NAMALWA (cell line): ENCODE results near the gene AMZ1.
"Not testable (repeated sequence)": the region's sequence is repeated elsewhere in the genome, so short reads cannot be mapped to it uniquely, and the experiment has no call there.

Experiments
- DNase-seq: peaks from one replicate; pipeline ENCODE4 v3.0.0-alpha.2; 2015; ENCODE audit warnings: low spot score

The AMZ1 gene

DNA sequence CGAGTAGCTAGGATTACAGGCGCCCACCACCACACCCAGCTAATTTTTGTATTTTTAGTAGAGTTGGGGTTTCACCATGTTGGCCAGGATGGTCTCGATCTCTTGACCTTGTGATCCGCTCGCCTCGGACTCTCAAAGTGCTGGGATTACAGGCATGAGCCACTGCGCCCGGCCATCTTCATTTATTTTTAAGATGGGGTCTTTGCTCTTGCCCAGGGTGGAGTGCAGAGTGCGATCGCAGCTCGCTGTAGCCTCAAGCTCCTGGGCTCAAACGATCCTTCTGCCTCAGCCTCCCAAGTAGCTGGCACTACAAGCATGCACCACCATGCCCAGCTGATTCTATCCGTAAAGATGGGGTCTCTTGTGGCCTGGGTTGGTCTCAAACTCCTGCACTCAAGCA, 39.2 kb downstream of the AMZ1 start:
- not testable (repeated sequence) for DNase-seq

- DNase-seq: no peak
Observed at GRCh38 chr7:2728316-2729030, 40.5 kb downstream of the AMZ1 start.

GRCh38 chr7:2729031-2729892, 41.3 kb downstream of the AMZ1 start:
- no peak for DNase-seq

- no peak for DNase-seq
Observed at GRCh38 chr7:2729893-2730716, 42.1 kb downstream of the AMZ1 start.

- DNase-seq: no peak
Observed at GRCh38 chr7:2730846-2731770, 43.1 kb downstream of the AMZ1 start.

DNA sequence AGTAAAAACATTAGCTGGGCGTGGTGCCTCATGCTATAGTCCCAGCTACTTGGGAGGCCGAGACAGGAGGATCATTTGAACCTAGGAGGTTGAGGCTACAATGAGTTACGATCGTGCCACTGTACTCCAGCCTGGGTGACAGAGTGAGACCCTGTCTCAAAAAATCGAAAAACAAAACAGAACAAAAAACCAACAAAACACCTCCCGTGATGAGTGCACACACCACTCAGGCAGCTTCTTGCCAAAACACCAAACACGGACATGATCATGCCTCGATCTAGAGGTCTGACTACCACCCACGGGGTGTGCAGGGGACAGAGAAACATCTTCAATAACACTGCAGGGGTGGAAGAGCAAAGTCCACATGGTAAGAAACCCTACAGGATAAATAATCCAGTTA, 44.4 kb downstream of the AMZ1 start:
- no peak for DNase-seq

DNA sequence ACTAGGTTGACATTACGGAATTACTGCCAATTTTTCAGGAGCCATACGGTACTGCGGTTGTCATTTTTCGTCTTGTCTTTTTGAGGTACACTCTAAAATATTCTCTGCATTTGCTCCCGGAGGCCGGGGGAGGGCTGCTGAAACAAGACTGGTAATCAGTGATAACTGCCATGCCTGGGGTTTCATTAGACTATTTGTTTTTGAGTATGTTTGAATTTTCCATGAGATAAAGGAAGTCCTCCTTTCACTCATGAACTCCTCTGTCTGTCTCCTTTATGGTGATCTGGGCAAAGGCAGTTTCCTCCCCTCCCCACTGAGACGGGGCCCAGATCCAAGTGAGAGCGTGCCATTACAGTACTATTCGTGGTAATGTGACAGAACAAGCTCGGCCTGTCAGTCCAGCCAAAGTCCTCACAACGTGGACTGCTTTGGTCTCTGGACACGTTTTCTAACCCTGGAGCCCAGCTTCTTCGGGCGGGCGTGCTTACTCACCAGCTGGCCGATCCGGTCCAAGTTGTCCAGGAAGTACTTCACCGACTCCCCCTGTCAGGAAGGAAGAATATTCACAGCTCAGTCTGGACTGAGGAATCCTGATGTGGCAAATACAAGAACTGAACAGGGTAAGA, 45.1 kb downstream of the AMZ1 start:
- DNase-seq: no peak

DNA sequence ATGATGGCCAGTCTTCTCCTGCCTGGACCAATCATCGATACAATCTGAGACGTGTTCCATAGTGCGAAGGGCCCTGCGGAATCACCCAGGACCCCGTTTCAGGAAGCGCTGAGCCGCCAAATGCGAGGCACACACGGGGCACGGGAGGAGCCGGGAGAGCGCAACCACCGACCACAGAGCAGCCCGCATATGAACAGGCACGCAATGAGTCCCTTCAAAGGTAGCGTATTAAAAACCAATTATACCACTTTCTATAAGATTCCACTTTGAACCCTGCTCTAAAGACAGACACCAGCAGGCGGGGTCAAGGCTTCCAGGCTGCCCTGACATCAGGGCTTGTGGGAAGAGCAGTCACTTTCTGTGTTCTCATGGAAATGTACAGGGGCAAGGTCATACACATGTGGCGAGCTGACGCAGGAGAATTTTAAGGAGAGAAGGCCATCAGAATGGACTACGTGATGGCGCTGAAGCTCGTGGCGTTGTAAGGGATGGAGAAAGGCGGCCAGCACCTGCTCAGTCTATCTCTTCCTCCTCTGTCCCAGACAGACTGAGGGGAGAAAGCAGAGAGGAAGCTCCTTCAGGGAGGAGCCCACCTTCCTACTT, 46.2 kb downstream of the AMZ1 start:
- no peak for DNase-seq

DNA sequence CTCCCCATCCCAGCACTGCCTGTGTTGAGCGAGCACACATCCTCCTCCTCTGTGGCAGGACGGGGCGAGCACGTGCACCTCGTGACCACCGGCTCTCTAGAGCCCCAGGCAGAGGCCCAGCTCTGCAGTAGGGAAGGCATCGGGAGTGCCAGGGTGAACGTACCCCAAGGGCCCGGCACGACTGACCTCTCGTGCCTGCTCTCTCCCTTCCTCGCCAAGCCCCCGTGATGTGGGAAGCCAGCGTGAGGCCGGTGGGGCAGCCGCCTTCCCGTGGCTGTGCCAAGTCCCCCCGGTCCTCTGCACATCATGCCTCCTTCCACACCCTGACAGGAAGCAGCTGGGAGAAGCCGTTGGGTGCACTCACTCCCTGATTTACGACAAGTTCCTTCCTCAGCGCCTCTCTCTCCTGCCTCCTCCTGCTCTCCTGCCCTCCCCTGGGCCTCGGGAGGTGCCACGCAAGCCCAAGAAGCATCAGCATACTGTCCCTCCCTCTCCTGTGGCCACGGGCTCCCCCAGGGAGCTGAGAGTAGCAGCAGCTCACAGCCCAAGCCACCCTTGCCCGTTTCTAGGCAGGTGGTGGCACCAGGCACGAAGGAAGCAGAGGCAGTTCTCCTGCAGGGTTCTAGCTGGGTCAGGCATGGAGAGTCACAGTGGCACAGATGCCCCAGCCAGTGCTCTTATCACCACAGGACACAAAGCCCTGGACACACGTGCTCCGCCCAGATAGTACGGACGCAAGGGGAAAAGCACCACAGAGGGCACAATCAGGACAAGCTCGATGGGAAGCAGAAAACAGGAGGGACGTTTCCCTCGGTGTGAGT, 47.0 kb downstream of the AMZ1 start:
- DNase-seq: no peak

DNA sequence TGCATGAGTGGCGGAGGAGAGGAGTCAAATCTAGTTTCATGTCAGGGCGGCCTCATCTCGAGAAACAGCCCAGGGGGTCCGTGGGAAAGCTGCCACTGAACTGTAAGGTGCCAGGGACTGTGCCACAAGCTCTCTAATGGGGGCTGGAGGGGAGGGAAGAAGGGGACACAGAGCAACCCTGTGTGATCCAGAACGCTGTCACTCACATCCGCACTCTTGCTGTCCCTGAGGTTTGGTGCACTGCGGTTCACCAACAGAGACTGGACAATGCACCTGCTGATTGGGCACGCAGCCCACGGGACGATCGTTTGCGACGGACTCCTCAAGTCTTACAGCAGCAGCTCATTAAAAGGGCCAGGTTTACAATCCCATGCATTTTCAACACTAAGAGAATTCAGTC, 47.7 kb downstream of the AMZ1 start:
- no peak for DNase-seq

DNA sequence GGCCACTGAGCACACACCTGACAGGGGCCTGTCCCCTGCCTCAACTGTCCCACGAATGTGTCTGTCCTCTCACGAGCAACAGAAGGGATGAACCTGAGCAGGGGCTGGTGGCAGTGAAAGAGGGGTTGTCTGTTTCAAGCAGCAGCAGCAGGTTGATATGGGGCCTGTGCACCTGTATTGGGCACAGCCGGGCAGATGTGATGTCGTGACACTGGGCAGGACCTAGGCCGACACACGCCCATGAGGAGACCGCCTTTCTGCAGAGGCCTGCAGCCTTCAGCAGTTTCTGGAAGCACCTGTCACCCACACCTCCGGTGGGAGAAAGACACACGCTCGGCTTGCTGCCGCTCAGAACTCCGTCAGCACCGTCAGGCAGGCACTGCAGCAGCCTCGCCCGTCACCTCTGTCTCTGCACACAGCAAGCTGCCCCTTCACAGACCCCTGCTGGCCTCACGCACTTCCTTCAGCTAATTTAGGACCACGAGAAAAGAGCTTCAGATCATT, 48.5 kb downstream of the AMZ1 start:
- DNase-seq: peak; percentile 41

- DNase-seq: not testable (repeated sequence)
Observed at GRCh38 chr7:2737005-2737743, 49.2 kb downstream of the AMZ1 start.

DNA sequence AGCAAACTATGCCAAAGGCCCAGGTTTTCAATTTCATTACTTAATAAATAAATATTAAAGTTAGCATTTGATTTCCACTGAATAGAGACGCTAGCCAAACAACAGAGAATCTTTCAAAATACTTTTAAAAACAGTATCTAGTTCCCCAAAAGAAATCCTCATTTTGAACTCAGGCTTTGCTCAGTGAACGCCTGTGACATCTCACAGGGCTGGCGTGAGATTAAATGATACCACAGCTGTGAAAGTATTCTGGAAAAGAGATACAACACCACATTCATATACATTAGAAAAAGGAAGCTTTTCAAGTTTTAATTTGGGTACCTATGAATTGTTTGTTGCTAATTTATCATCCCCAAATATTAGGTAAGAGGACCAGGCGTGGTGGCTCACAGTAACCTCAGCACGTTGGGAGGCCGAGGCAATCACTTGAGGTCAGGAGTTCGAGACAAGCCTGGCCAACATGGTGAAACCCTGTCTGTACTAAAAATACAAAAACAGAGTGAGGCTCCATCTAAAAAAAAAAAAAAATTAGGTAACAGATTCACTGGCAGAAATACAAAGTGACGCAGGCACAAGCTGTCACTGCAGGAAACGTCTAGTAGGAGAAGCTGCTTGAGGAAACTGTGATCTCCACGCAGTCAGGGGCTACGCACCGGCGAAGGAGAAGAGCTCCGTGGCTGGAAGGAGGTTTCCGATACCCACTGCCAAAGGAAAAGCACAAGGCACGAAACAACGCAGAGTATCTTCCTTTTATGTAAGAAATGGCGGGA, 50.0 kb downstream of the AMZ1 start:
- no peak for DNase-seq

DNA sequence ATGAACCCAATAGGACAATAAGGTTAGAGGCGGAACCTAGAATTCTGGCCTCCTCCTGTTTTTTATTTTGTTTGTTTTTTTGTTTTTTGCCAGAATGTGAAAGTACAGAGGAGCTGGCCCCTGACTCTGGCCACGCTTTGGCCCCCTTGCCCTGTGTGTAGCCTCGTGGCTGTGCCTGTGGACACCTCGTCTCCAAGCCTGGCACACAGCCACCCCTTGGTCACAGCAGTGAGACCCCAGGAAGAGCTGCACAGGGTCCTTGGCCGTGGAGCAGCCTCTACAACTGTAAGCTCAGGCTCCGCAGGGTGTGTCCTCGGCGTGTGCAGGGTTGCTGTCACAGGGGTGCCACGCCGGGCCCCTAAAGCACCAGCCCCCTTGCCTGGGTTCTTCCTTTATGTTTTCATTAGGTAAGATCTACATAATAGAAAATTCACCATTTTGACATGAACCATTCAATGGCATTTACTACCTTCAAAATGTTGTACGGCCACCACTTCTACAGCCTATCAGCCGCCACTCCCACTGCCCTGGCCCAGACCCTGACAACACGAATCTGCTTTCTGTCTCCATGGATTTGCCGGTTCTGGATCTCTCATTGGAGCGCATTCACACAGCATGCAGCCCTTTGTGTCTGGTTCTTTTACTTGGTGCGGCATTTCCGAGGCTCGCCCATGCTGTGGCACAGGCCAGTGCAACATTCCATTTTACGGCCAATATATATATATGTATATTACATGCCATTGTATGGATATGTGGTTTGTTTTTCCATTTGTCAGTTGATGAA, 51.0 kb downstream of the AMZ1 start:
- no peak for DNase-seq

GRCh38 chr7:2743523-2744185, 55.7 kb downstream of the AMZ1 start:
- not testable (repeated sequence) for DNase-seq

GRCh38 chr7:2748684-2749083, 60.7 kb downstream of the AMZ1 start:
- DNase-seq: not testable (repeated sequence)

DNA sequence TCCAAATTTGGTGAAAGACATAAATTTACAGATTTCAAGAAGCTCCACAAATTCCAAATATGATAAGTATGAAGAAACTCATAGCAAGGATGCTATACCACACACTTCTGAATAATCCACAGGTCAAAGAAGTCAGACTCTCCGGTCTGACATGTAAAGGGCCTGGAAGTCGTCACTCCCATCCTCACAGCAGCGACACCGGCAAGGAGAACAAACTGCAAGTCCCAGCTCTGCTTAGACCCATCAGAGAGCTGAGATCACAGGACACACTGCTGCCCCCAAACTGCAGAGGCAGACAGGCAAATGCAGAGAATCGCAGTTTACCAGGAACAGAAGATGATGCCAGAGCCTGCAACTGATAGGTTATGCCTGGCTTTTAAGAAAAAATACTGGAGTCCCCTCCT, 62.0 kb downstream of the AMZ1 start:
- no peak for DNase-seq
